ENCODE measurements around the gene FRAS1. TPM values are rescaled to one million over a fixed set of nuclear protein-coding genes. Genes with fewer than 3 reads are reported as not detected.

Gene FRAS1
- total and polyA plus RNA-seq, 2 donors (not counting 1 experiment from before 2014, with no cell fraction given): 0.03 to 0.12 TPM

DNA sequence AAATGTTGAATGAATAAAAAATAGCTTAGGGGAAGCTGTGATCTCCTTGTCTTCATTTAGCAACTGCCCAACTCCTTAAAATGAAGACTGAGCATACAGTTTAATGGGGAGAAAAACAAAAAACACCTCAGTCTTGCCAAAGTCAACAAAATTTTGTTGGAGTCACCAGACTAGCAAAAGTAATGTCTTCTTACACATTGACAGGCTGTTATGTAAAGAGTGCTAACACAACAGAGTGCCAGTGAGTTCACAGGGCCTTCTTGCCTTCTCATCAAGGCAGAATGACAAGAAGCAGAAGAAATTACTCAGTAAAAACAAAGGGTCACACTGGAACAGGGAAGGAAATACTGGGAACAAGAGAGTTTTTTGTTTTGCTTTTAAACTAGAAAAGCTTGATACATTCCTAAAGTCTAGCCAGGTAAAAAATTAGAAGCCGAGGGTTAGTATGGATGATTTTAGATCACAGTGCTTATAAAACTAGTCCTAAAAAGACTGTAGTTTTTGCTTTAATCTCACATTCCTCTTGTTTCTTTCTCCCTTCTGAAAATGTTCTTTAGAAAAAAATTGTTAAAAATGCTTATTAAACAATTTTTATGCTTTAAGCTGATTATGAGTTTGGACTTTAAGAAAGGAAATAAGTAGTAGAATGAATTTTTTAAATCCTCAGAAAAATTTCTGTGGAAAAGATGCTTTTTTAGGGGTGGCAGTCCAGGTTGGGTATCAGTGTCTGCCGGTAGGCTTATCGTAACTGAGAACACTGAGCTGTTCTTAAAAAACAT lies 38.7 kb upstream of the FRAS1 start:
- no peak overlapping the region for H3K27ac Mint-ChIP-seq
- Histone ChIP-seq H2AFZ (ENCODE audit: insufficient read depth, low read depth, low read length, poor library complexity, severe bottlenecking) (no peak overlapping the region), H3K27ac (ENCODE audit: low read length in 2 of 2) (no peak overlapping the region), H3K4me2 (replicated peaks; ENCODE audit: low read depth, low read length, poor library complexity, severe bottlenecking) (no peak overlapping the region), H4K20me1 (ENCODE audit: control insufficient read depth, insufficient read depth, low read length, poor library complexity, severe bottlenecking) (no peaks in the 10 kb centered on the region), H3K27me3 (replicated peaks in 1 of 4; ENCODE audit: control extremely low read depth in 1 of 4, control insufficient read depth in 3 of 4, insufficient read depth in 4 of 4, low read length in 3 of 4) (peaks cover 0 to 3% (median 0%) of the 10 kb centered on the region in 4 experiments), H3K36me3 (replicated peaks in 1 of 2; ENCODE audit: control extremely low read depth in 1 of 2, control insufficient read depth in 1 of 2, extremely low read depth in 1 of 2, insufficient read depth in 2 of 2, low read length in 1 of 2) (no peaks in the 10 kb centered on the region), H3K79me2 (ENCODE audit: control insufficient read depth, insufficient read depth, low read length) (no peaks in the 10 kb centered on the region), H3K9ac (ENCODE audit: low read length) (no peak overlapping the region), H3K9me3 (ENCODE audit: control extremely low read depth in 1 of 3, control insufficient read depth in 2 of 3, insufficient read depth in 1 of 3, low read length in 2 of 3) (no peaks in the 10 kb centered on the region), H3K4me1 (ENCODE audit: control insufficient read depth in 2 of 2, insufficient read depth in 2 of 2, low read length in 2 of 2) (no peaks in the 10 kb centered on the region), H3K4me3 (ENCODE audit: control extremely low read depth in 1 of 5, extremely low read depth in 1 of 5, insufficient read depth in 1 of 5, low read depth in 2 of 5, low read length in 4 of 5) (no peak overlapping the region)
- intact Hi-C loops (cut with micrococcal nuclease): no loop called here
- peaks cover 18% of the 10 kb centered on the region for H3K27me3 Mint-ChIP-seq
- H3K4me3 Mint-ChIP-seq: no peak overlapping the region
- ChIA-PET CTCF (interaction anchor here (1.0 kb wide), 1 partner anchor 24 kb away, joined by 3 read pairs; no protein-coding TSS in a partner anchor), POLR2A (no interaction called here)
- WGBS (ENCODE audit: insufficient coverage): 83% methylated on average over 2 of the region's 3 CpGs
- no peak for TF ChIP-seq EZH2 (IDR thresholded peaks at IDR 0.05; ENCODE audit: borderline replicate concordance, insufficient read depth, low read depth, low read length, poor library complexity, severe bottlenecking)
- ATAC-seq (ENCODE audit: low read depth) (no peak), DNase-seq (no peak)
- H3K9me3 Mint-ChIP-seq (ENCODE audit: insufficient read depth): no peaks in the 10 kb centered on the region
- H3K4me1 Mint-ChIP-seq: no peaks in the 10 kb centered on the region

DNA sequence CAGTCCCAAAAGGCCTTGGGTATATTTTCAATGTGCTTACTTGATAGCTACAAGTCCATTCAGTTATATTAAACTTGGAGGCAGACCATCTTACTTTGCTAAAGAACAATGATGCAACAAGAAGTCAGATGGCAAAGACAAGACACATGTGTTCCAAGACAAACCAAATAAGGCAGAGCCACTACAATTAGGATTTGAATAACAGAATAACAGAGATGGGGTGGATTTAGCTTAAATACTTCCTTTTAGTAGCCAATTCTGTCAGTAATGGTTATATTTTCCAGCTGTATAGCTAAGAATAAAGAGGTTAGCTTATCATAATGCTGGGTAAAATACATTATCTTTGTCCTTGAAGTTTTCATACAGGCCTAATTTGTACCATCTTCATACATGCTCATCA lies 37.7 kb upstream of the FRAS1 start:
- H3K27me3 ChIP-seq (replicated peaks in 1 of 4; ENCODE audit: control extremely low read depth in 1 of 4, control insufficient read depth in 3 of 4, insufficient read depth in 4 of 4, low read length in 3 of 4): peaks cover 0 to 3% (median 0%) of the 10 kb centered on the region in 4 experiments
- ATAC-seq (ENCODE audit: low read depth) (no peak), DNase-seq (no peak)
- H2AFZ ChIP-seq (ENCODE audit: insufficient read depth, low read depth, low read length, poor library complexity, severe bottlenecking): no peak overlapping the region
- peaks cover 13% of the 10 kb centered on the region for H3K27me3 Mint-ChIP-seq
- H3K4me2 ChIP-seq (replicated peaks; ENCODE audit: low read depth, low read length, poor library complexity, severe bottlenecking): no peak overlapping the region
- no peaks in the 10 kb centered on the region for H3K9me3 Mint-ChIP-seq (ENCODE audit: insufficient read depth)
- TF ChIP-seq, protein P1, sequence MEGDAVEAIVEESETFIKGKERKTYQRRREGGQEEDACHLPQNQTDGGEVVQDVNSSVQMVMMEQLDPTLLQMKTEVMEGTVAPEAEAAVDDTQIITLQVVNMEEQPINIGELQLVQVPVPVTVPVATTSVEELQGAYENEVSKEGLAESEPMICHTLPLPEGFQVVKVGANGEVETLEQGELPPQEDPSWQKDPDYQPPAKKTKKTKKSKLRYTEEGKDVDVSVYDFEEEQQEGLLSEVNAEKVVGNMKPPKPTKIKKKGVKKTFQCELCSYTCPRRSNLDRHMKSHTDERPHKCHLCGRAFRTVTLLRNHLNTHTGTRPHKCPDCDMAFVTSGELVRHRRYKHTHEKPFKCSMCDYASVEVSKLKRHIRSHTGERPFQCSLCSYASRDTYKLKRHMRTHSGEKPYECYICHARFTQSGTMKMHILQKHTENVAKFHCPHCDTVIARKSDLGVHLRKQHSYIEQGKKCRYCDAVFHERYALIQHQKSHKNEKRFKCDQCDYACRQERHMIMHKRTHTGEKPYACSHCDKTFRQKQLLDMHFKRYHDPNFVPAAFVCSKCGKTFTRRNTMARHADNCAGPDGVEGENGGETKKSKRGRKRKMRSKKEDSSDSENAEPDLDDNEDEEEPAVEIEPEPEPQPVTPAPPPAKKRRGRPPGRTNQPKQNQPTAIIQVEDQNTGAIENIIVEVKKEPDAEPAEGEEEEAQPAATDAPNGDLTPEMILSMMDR (IDR thresholded peaks at IDR 0.05): no peak
- no peak for TF ChIP-seq EZH2 (IDR thresholded peaks at IDR 0.05; ENCODE audit: borderline replicate concordance, insufficient read depth, low read depth, low read length, poor library complexity, severe bottlenecking)
- ChIA-PET CTCF (no interaction called here), POLR2A (no interaction called here)
- no peak overlapping the region for H3K27ac ChIP-seq (ENCODE audit: low read length in 2 of 2)
- no peaks in the 10 kb centered on the region for H3K4me1 ChIP-seq (ENCODE audit: control insufficient read depth in 2 of 2, insufficient read depth in 2 of 2, low read length in 2 of 2)
- H3K27ac Mint-ChIP-seq: no peak overlapping the region
- no peak overlapping the region for H3K9ac ChIP-seq (ENCODE audit: low read length)
- H3K4me3 ChIP-seq (ENCODE audit: control extremely low read depth in 1 of 5, extremely low read depth in 1 of 5, insufficient read depth in 1 of 5, low read depth in 2 of 5, low read length in 4 of 5): no peak overlapping the region
- intact Hi-C loops (cut with micrococcal nuclease): no loop called here
- no peaks in the 10 kb centered on the region for H4K20me1 ChIP-seq (ENCODE audit: control insufficient read depth, insufficient read depth, low read length, poor library complexity, severe bottlenecking)
- H3K4me3 Mint-ChIP-seq: no peak overlapping the region
- H3K4me1 Mint-ChIP-seq: no peaks in the 10 kb centered on the region
- H3K79me2 ChIP-seq (ENCODE audit: control insufficient read depth, insufficient read depth, low read length): no peaks in the 10 kb centered on the region
- H3K36me3 ChIP-seq (replicated peaks in 1 of 2; ENCODE audit: control extremely low read depth in 1 of 2, control insufficient read depth in 1 of 2, extremely low read depth in 1 of 2, insufficient read depth in 2 of 2, low read length in 1 of 2): no peaks in the 10 kb centered on the region
- no peaks in the 10 kb centered on the region for H3K9me3 ChIP-seq (ENCODE audit: control extremely low read depth in 1 of 3, control insufficient read depth in 2 of 3, insufficient read depth in 1 of 3, low read length in 2 of 3)
